GM12865 (cell line): Measurements from ENCODE around the gene FRMD4A.

Source experiments
- DNase-seq: peaks from one replicate; pipeline ENCODE4 v3.0.0; 2010; ENCODE audit warnings: low read depth
- H3K4me3 ChIP-seq: 2 replicates; pipeline ENCODE4 v1.5.1; 2011; ENCODE audit warnings: mild to moderate bottlenecking, low read depth, low read length, control low read depth
- TF ChIP-seq, protein P1 (sequence below): IDR thresholded peaks from 2 replicates; pipeline ENCODE4 v1.5.1; 2011; ENCODE audit warnings: low read length, control low read depth, low read depth, inconsistent platforms; ENCODE audit not compliant: insufficient read depth; ENCODE audit errors: missing control alignments

Gene FRMD4A

GRCh38 chr10:13733071-13733470 is 597.7 kb downstream of the FRMD4A start:
- TF ChIP-seq, protein P1, sequence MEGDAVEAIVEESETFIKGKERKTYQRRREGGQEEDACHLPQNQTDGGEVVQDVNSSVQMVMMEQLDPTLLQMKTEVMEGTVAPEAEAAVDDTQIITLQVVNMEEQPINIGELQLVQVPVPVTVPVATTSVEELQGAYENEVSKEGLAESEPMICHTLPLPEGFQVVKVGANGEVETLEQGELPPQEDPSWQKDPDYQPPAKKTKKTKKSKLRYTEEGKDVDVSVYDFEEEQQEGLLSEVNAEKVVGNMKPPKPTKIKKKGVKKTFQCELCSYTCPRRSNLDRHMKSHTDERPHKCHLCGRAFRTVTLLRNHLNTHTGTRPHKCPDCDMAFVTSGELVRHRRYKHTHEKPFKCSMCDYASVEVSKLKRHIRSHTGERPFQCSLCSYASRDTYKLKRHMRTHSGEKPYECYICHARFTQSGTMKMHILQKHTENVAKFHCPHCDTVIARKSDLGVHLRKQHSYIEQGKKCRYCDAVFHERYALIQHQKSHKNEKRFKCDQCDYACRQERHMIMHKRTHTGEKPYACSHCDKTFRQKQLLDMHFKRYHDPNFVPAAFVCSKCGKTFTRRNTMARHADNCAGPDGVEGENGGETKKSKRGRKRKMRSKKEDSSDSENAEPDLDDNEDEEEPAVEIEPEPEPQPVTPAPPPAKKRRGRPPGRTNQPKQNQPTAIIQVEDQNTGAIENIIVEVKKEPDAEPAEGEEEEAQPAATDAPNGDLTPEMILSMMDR = no peak
- no peak overlapping the region for H3K4me3 ChIP-seq
- no peak for DNase-seq

- DNase-seq = no peak
- H3K4me3 ChIP-seq = no peak overlapping the region
- TF ChIP-seq, protein P1 = no peak
Observed at GRCh38 chr10:13732465-13732881, 598.3 kb downstream of the FRMD4A start.

DNA sequence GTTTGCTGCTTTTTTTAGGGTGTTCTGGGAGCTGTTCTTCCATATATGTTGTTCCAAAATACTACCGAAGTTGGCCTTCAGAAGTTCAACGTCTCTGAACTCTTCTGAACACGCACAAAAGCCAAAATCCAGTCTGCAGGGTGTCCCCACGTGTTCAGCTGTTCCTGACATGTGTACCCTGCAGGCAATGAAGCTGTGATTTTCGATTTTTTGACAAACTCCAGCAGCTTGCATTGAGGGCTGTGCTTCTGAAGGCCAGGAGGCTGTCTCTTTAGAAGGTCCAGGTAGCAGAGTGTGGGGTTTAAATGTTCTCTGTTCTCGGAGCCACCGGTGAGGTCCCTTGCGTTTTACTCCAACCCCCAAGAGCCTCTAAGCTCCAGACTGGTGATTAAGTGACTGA is 598.9 kb downstream of the FRMD4A start:
- H3K4me3 ChIP-seq = no peak overlapping the region
- TF ChIP-seq, protein P1 = no peak
- DNase-seq = no peak

- TF ChIP-seq, protein P1 = no peak
- DNase-seq = no peak
- no peak overlapping the region for H3K4me3 ChIP-seq
Observed at GRCh38 chr10:13730956-13731355, 599.8 kb downstream of the FRMD4A start.

GRCh38 chr10:13730306-13730652 is 600.4 kb downstream of the FRMD4A start:
- H3K4me3 ChIP-seq = no peak overlapping the region
- DNase-seq = no peak
- TF ChIP-seq, protein P1 = no peak

DNA sequence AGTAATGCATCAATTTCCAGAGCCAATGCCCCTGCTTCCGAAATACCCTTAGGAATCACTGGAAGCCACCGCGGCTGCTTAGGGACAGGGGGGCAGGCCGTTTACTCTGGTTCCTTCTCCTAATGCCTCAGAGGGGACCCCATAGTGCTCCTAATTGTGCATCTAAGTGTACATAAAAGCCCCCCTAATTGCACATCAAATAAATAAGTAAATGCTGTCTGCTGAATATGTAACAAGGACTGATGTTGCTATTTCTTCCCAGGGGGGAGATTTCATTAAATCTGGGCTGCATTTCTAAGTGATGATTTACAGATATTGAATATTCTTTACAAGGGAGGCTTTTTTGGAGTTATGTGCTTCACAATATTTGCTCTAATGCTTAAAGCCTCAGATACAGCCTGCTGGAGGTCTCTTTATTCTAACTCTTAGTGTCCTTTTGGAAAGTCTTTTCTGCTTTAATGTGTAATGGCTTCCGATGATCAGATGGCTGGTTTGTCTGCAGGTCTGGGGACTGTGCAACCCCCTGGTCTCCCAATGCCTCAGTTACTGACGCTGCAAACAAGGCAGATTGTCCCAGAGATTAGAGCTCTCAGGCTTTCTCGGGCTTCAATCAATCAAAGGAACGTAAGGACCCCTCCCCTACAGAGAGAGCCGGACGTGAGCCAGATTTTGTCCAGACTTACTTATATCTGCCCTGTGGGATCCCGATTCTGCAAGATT is 601.0 kb downstream of the FRMD4A start:
- no peak for DNase-seq
- H3K4me3 ChIP-seq = no peak overlapping the region
- TF ChIP-seq, protein P1 = no peak

GRCh38 chr10:13728898-13729535 is 601.7 kb downstream of the FRMD4A start:
- no peak overlapping the region for H3K4me3 ChIP-seq
- DNase-seq = no peak
- TF ChIP-seq, protein P1 = no peak
